HepG2 (cell line): ENCODE measurements around the gene ACSL6. TPM values are rescaled to one million over a fixed set of nuclear protein-coding genes. Genes with fewer than 3 reads are reported as not detected.

Experiments
- ATAC-seq: fragments of 200-7000 bp; cut with Tn5 transposase; 3 replicates; pipeline ENCODE4 v1.9.1; 2020; ENCODE audit warnings: mild to moderate bottlenecking, moderate library complexity
- BruUV-seq: library from RNA; stranded (reverse); fragments of 400-500 nt; replicated peaks from 2 replicates; lab custom pipeline; 2021; lab: Mats Ljungman, UMichigan
- CTCF ChIA-PET: fragments of 300-600 bp; formaldehyde crosslinking; extraction: SDS; loops from one replicate; lab custom pipeline; 2021; ENCODE audit warnings: low total read pairs, inconsistent platforms, low intra/inter-chr PET ratio; lab: Yijun Ruan, JAX
- POLR2A ChIA-PET: fragments of 350-600 bp; sonication (Branson Sonifier 250); formaldehyde crosslinking; loops from one replicate; lab custom pipeline; 2020; ENCODE audit warnings: antibody characterized with exemption, inconsistent platforms; lab: Yijun Ruan, JAX
- DNase-seq: peaks from one replicate; pipeline ENCODE4 v3.0.0-alpha.2; 2015; ENCODE audit warnings: low spot score
- FAIRE-seq: peaks from 3 replicates; lab custom pipeline; 2011; peaks lifted over from hg19 to GRCh38; lab: Jason Lieb, UNC
- H2AFZ ChIP-seq: one replicate; pipeline ENCODE4 v1.6.1; 2011; ENCODE audit warnings: low read length, inconsistent platforms
- H3K27ac ChIP-seq: fragments of 300-600 bp; 3 replicates; pipeline ENCODE4 v1.8.0; 2011; ENCODE audit warnings: mixed run types, mild to moderate bottlenecking, mixed read lengths, low read length, inconsistent platforms; ENCODE audit not compliant: insufficient read depth; ENCODE audit errors: extremely low read length
- H3K27me3 ChIP-seq, 2 experiments: fragments of 200-600 bp in 1 of 2; 2 replicates in 1 of 2; 3 replicates in 1 of 2; pipeline versions ENCODE4 v1.6.0 to v1.8.0; 2011; ENCODE audit warnings: low read length in 2 of 2, mild to moderate bottlenecking in 2 of 2, moderate library complexity in 2 of 2, inconsistent platforms in 1 of 2; ENCODE audit not compliant: insufficient read depth in 2 of 2, control insufficient read depth in 1 of 2
- H3K36me3 ChIP-seq, 2 experiments: fragments of 200-600 bp in 1 of 2; replicated peaks in 1 of 2; 2 replicates in 1 of 2; 3 replicates in 1 of 2; pipeline versions ENCODE4 v1.5.1 to v1.8.0; 2011; ENCODE audit warnings: low read length in 2 of 2, inconsistent platforms in 1 of 2; ENCODE audit not compliant: insufficient read depth in 2 of 2, control insufficient read depth in 1 of 2
- H3K4me1 ChIP-seq: 2 replicates; pipeline ENCODE4 v1.5.1; 2012; ENCODE audit warnings: low read length, inconsistent platforms; ENCODE audit not compliant: insufficient read depth
- H3K4me2 ChIP-seq: 2 replicates; pipeline ENCODE4 v1.6.0; 2011; ENCODE audit warnings: low read depth, low read length, inconsistent platforms
- H3K4me3 ChIP-seq, 3 experiments: fragments of 200-600 bp in 1 of 3; sonication (generic), shearing (Covaris generic) in 1 of 3; replicated peaks in 1 of 3; 2 replicates each; pipeline ENCODE4 v1.5.1; 2011 to 2016; ENCODE audit warnings: low read length in 3 of 3, inconsistent platforms in 2 of 3, low read depth in 2 of 3, mild to moderate bottlenecking in 2 of 3, control low read depth in 1 of 3, mixed read lengths in 1 of 3; ENCODE audit not compliant: insufficient read depth in 1 of 3
- H3K79me2 ChIP-seq: one replicate; pipeline ENCODE4 v1.6.1; 2011; ENCODE audit warnings: low read length, inconsistent platforms; ENCODE audit not compliant: insufficient read depth
- H3K9ac ChIP-seq: 2 replicates; pipeline ENCODE4 v1.6.0; 2011; ENCODE audit warnings: mild to moderate bottlenecking, low read depth, low read length, inconsistent platforms; ENCODE audit not compliant: insufficient read depth
- H3K9me3 ChIP-seq: 2 replicates; pipeline ENCODE4 v1.5.1; 2012; ENCODE audit warnings: mild to moderate bottlenecking, low read length
- H4K20me1 ChIP-seq: 2 replicates; pipeline ENCODE4 v1.6.0; 2011; ENCODE audit warnings: inconsistent platforms, mild to moderate bottlenecking, low read length, moderate library complexity; ENCODE audit not compliant: insufficient read depth
- DBP ChIP-seq: sonication (generic); formaldehyde crosslinking; IDR thresholded peaks from 2 replicates; pipeline ENCODE4 v1.4.0; 2020; ENCODE audit warnings: missing genetic modification reagents; ENCODE audit errors: not compliant biosample characterization
- FOXP1 ChIP-seq, 2 experiments: fragments of 450-650 bp in 1 of 2; IDR thresholded peaks; 2 replicates each; pipeline ENCODE4 v1.6.1; 2017 to 2018; ENCODE audit warnings: antibody characterized with exemption in 1 of 2
- GABPA ChIP-seq, 2 experiments: IDR thresholded peaks; 2 replicates each; pipeline ENCODE4 v1.6.1; 2011 to 2016; ENCODE audit warnings: low read depth in 2 of 2, low read length in 1 of 2, missing biosample characterization in 1 of 2, missing genetic modification characterization in 1 of 2
- HNRNPL ChIP-seq: fragments of 200-400 bp; formaldehyde crosslinking; IDR thresholded peaks from 2 replicates; pipeline ENCODE4 v1.6.1; 2017; ENCODE audit warnings: mild to moderate bottlenecking, low read depth, low read length
- NCOR1 ChIP-seq: fragments of 200-600 bp; sonication (generic); IDR thresholded peaks from 2 replicates; pipeline ENCODE4 v1.7.0; 2017; ENCODE audit warnings: antibody characterized with exemption, low read length, borderline replicate concordance
- POLR2G ChIP-seq: fragments of 200-400 bp; formaldehyde crosslinking; IDR thresholded peaks from 2 replicates; pipeline ENCODE4 v1.6.1; 2018; ENCODE audit warnings: mild to moderate bottlenecking, low read depth, low read length, moderate library complexity
- SOX5 ChIP-seq: IDR thresholded peaks from 2 replicates; pipeline ENCODE4 v1.6.1; 2016; ENCODE audit warnings: borderline replicate concordance
- TCF7 ChIP-seq: sonication (generic); IDR thresholded peaks from 2 replicates; pipeline ENCODE4 v1.6.1; 2016; ENCODE audit warnings: antibody characterized with exemption, low read depth
- WGBS: methylation state at CpG from one replicate; pipeline ENCODE4 v1.1.6; 2017; ENCODE audit warnings: low lambda C conversion rate; 5-methylcytosine and 5-hydroxymethylcytosine counted together
- in situ Hi-C: cut with HindIII; loops from 2 replicates; pipeline ENCODE4 v1.10.0; 2017; ENCODE audit warnings: low pct_unique_long_range_greater_than_20kb; ENCODE audit not compliant: extremely low pct_ligation_motif_present
- intact Hi-C: fragments of 100-400 bp; cut with micrococcal nuclease; formaldehyde crosslinking; loops from one replicate; pipeline ENCODE4 v1.10.0; 2022; ENCODE audit not compliant: unreplicated experiment
- polyA plus RNA-seq, 8 experiments: library from polyadenylated mRNA; depleted of rRNA in 3 of 8; stranded (reverse) in 7 of 8; unstranded in 1 of 8; fragments of >200 nt; fragmentation: Illumina TruSeq in 4 of 8; extraction: Trizol in 4 of 8; gene quantifications; 2 replicates each; pipeline versions ENCODE4 v1.2.1 to v1.2.3, GENCODE V29; 2011 to 2016; ENCODE audit warnings: low read depth in 4 of 8, missing spikeins in 1 of 8, mixed read lengths in 1 of 8; ENCODE audit not compliant: insufficient read depth in 1 of 8
- total RNA-seq, 5 experiments: library from RNA; depleted of rRNA; stranded (reverse); fragments of >200 nt; fragmentation: Illumina TruSeq; extraction: Trizol; gene quantifications; 2 replicates each; pipeline ENCODE4 v1.2.3, GENCODE V29; 2016; ENCODE audit warnings: low read depth in 1 of 5

ACSL6 gene
- total and polyA plus RNA-seq, 2 of the 13 experiments (the other 11 are each of a cell fraction or from before 2014, with no cell fraction given): 3.7 to 3.8 TPM

GRCh38 chr5:131977212-131977604 lies 34.2 kb downstream of the ACSL6 start:
- in situ Hi-C loops: no loop called here
- BruUV-seq: no TSS peak
- intact Hi-C loops: no loop called here
- TF ChIP-seq POLR2G (no peak), FOXP1 (IDR thresholded peaks at IDR 0.05) (no peak), FOXP1 (CRISPR knock-in tag; IDR thresholded peaks at IDR 0.05) (no peak), HNRNPL (no peak), DBP (no peak), SOX5 (CRISPR knock-in tag) (no peak), TCF7 (no peak), GABPA (IDR thresholded peaks at IDR 0.05; ENCODE audit: low read depth, low read length) (no peak), GABPA (CRISPR knock-in tag; IDR thresholded peaks at IDR 0.05; ENCODE audit: low read depth) (no peak), NCOR1 (no peak)
- DNase-seq (no peak), FAIRE-seq (no peak), ATAC-seq (no peak)
- Histone ChIP-seq H3K4me3 (no peak overlapping the region), H3K4me2 (no peak overlapping the region), H3K79me2 (no peaks in the 10 kb centered on the region), H2AFZ (no peak overlapping the region), H3K36me3 (no peaks in the 10 kb centered on the region), H3K9ac (no peak overlapping the region), H3K27me3 (no peaks in the 10 kb centered on the region), H3K4me1 (peaks cover 16% of the 10 kb centered on the region), H3K27ac (no peak overlapping the region), H3K9me3 (no peaks in the 10 kb centered on the region), H4K20me1 (no peaks in the 10 kb centered on the region)
- ChIA-PET CTCF (no interaction called here), POLR2A (no interaction called here)
- WGBS: 80% methylated on average over 1 of the region's 2 CpGs
